HCT116 (cell line): Measurements from ENCODE around the gene LMBR1. TPM values are rescaled to one million over a fixed set of nuclear protein-coding genes. Genes with fewer than 3 reads are reported as not detected.

Source experiments
- ATAC-seq: fragments of 200-7000 bp; cut with Tn5 transposase; 2 replicates; pipeline ENCODE4 v1.9.1; 2020; ENCODE audit warnings: mild to moderate bottlenecking, moderate library complexity
- BruUV-seq: library from RNA; stranded (reverse); fragments of 400-500 nt; replicated peaks from 2 replicates; lab custom pipeline; 2021; lab: Mats Ljungman, UMichigan
- CTCF ChIA-PET: fragments of 300-600 bp; sonication (Branson Sonifier 250); formaldehyde crosslinking; loops from one replicate; lab custom pipeline; 2021; ENCODE audit warnings: antibody characterized with exemption; lab: Charles Lee
- POLR2A ChIA-PET: fragments of 300-600, 350-600 bp; sonication (Branson Sonifier 250); formaldehyde crosslinking; loops from one replicate; lab custom pipeline; 2021; ENCODE audit warnings: antibody characterized with exemption; lab: Charles Lee
- RAD21 ChIA-PET, 2 experiments: fragments of 300-600 bp; sonication (Branson Sonifier 250); formaldehyde crosslinking; loops; one replicate each; lab custom pipeline; 2023; ENCODE audit warnings: low total read pairs in 2 of 2; ENCODE audit not compliant: uncharacterized antibody in 2 of 2, unreplicated experiment in 2 of 2, low non-redundant PET in 1 of 2; lab: Charles Lee
- DNase-seq: peaks from one replicate; pipeline ENCODE4 v3.0.0-alpha.2; 2010; ENCODE audit warnings: low read depth, low spot score
- H2AFZ ChIP-seq: fragments of 200-600 bp; shearing (Covaris generic), sonication (generic); 2 replicates; pipeline ENCODE4 v1.6.1; 2017; ENCODE audit warnings: low read depth, mixed run types, mixed read lengths, antibody characterized with exemption, low read length; ENCODE audit not compliant: poor library complexity, severe bottlenecking
- H3K27ac ChIP-seq: 2 replicates; pipeline ENCODE4 v1.5.1; 2012; ENCODE audit warnings: low read depth, low read length
- H3K27me3 ChIP-seq: fragments of 200-600 bp; sonication (generic); 2 replicates; pipeline ENCODE4 v1.6.1; 2016; ENCODE audit warnings: mixed run types, low read length, mixed read lengths; ENCODE audit not compliant: insufficient read depth
- H3K36me3 ChIP-seq, 2 experiments: fragments of 200-500 bp in 1 of 2; fragments of 200-600 bp in 1 of 2; sonication (Bioruptor generic) in 1 of 2; sonication (generic) in 1 of 2; 2 replicates each; pipeline versions ENCODE4 v1.5.1 to v1.6.1; 2014 to 2016; ENCODE audit warnings: low read length in 2 of 2, inconsistent platforms in 1 of 2, mixed read lengths in 1 of 2, mixed run types in 1 of 2; ENCODE audit not compliant: insufficient read depth in 2 of 2, control insufficient read depth in 1 of 2
- H3K4me1 ChIP-seq, 2 experiments: fragments of 200-600 bp in 1 of 2; sonication (generic) in 1 of 2; 2 replicates each; pipeline versions ENCODE4 v1.5.1 to v1.6.1; 2012 to 2017; ENCODE audit warnings: low read length in 2 of 2, inconsistent platforms in 1 of 2, mild to moderate bottlenecking in 1 of 2, mixed read lengths in 1 of 2, mixed run types in 1 of 2, moderate library complexity in 1 of 2; ENCODE audit not compliant: insufficient read depth in 2 of 2, control insufficient read depth in 1 of 2
- H3K4me2 ChIP-seq: fragments of 200-600 bp; sonication (generic); 2 replicates; pipeline ENCODE4 v1.6.1; 2017; ENCODE audit warnings: mixed run types, low read length, mixed read lengths
- H3K4me3 ChIP-seq, 2 experiments: fragments of 200-600 bp in 1 of 2; sonication (generic) in 1 of 2; replicated peaks in 1 of 2; 2 replicates each; pipeline ENCODE4 v1.5.1; 2011 to 2016; ENCODE audit warnings: low read length in 2 of 2, control low read depth in 1 of 2, low read depth in 1 of 2, mild to moderate bottlenecking in 1 of 2, mixed read lengths in 1 of 2, mixed run types in 1 of 2
- H3K79me2 ChIP-seq: fragments of 200-600 bp; sonication (generic); 2 replicates; pipeline ENCODE4 v1.6.1; 2017; ENCODE audit warnings: mild to moderate bottlenecking, mixed run types, low read length, moderate library complexity, mixed read lengths; ENCODE audit not compliant: insufficient read depth
- H3K9ac ChIP-seq: fragments of 200-600 bp; sonication (generic); 2 replicates; pipeline ENCODE4 v1.6.1; 2016; ENCODE audit warnings: low read length, mixed read lengths
- H3K9me2 ChIP-seq: fragments of 200-600 bp; sonication (generic), shearing (Covaris generic); 2 replicates; pipeline ENCODE4 v1.6.1; 2017; ENCODE audit warnings: mixed run types, mild to moderate bottlenecking, moderate library complexity; ENCODE audit not compliant: insufficient read depth
- H3K9me3 ChIP-seq, 2 experiments: fragments of 200-500 bp in 1 of 2; fragments of 200-600 bp in 1 of 2; sonication (Bioruptor generic) in 1 of 2; sonication (generic) in 1 of 2; 2 replicates each; pipeline ENCODE4 v1.6.1; 2014 to 2017; ENCODE audit warnings: low read length in 2 of 2, mixed read lengths in 2 of 2, inconsistent platforms in 1 of 2, low read depth in 1 of 2, mild to moderate bottlenecking in 1 of 2, mixed run types in 1 of 2, moderate library complexity in 1 of 2; ENCODE audit not compliant: control insufficient read depth in 1 of 2, insufficient read depth in 1 of 2
- H4K20me1 ChIP-seq: fragments of 200-600 bp; sonication (generic), shearing (Covaris generic); 2 replicates; pipeline ENCODE4 v1.6.1; 2017; ENCODE audit warnings: mixed run types, mild to moderate bottlenecking, moderate library complexity; ENCODE audit not compliant: insufficient read depth
- ATF3 ChIP-seq: IDR thresholded peaks from 2 replicates; pipeline ENCODE4 v1.6.1; 2012
- CEBPB ChIP-seq: IDR thresholded peaks from 2 replicates; pipeline ENCODE4 v1.6.1; 2012; ENCODE audit warnings: low read depth
- ELF1 ChIP-seq: IDR thresholded peaks from 2 replicates; pipeline ENCODE4 v1.6.1; 2012; ENCODE audit warnings: low read depth, borderline replicate concordance
- EZH2 ChIP-seq: fragments of 200-600 bp; sonication (generic); IDR thresholded peaks from 2 replicates; pipeline ENCODE4 v1.6.1; 2017; ENCODE audit warnings: antibody characterized with exemption, mixed run types
- EZH2phosphoT487 ChIP-seq: fragments of 200-600 bp; IDR thresholded peaks from 2 replicates; pipeline ENCODE4 v1.6.1; 2018; ENCODE audit warnings: antibody characterized with exemption, borderline replicate concordance
- FOSL1 ChIP-seq: IDR thresholded peaks from 2 replicates; pipeline ENCODE4 v1.6.1; 2012; ENCODE audit warnings: low read depth
- JUND ChIP-seq: IDR thresholded peaks from 2 replicates; pipeline ENCODE4 v1.6.1; 2012
- POLR2AphosphoS5 ChIP-seq: IDR thresholded peaks from 2 replicates; pipeline ENCODE4 v1.6.1; 2011; ENCODE audit warnings: mild to moderate bottlenecking, low read depth, low read length, moderate library complexity
- RAD21 ChIP-seq: IDR thresholded peaks from 2 replicates; pipeline ENCODE4 v1.6.1; 2012; ENCODE audit warnings: low read depth, mild to moderate bottlenecking
- REST ChIP-seq: IDR thresholded peaks from 2 replicates; pipeline ENCODE4 v1.6.1; 2012; ENCODE audit warnings: low read depth
- SIN3A ChIP-seq: IDR thresholded peaks from 2 replicates; pipeline ENCODE4 v1.6.1; 2012; ENCODE audit warnings: low read depth
- SRF ChIP-seq: IDR thresholded peaks from 2 replicates; pipeline ENCODE4 v1.6.1; 2012; ENCODE audit warnings: low read depth
- TCF7L2 ChIP-seq: IDR thresholded peaks from 2 replicates; pipeline ENCODE4 v1.7.0; 2011; ENCODE audit warnings: borderline replicate concordance, inconsistent platforms; ENCODE audit not compliant: insufficient read depth, insufficient read length; ENCODE audit errors: extremely low read depth
- ZBTB33 ChIP-seq: IDR thresholded peaks from 2 replicates; pipeline ENCODE4 v1.6.1; 2011; ENCODE audit warnings: mild to moderate bottlenecking, low read length, moderate library complexity; ENCODE audit not compliant: insufficient replicate concordance; ENCODE audit errors: extremely low read depth
- ZFX ChIP-seq: fragments of 450-650 bp; IDR thresholded peaks from 2 replicates; pipeline ENCODE4 v1.6.1; 2017
- intact Hi-C: fragments of 100-400 bp; cut with micrococcal nuclease; formaldehyde crosslinking; loops from 2 replicates; pipeline ENCODE4 v1.10.0; 2022
- total RNA-seq: library from RNA; stranded (reverse); gene quantifications from one replicate; pipeline ENCODE4 v1.2.1, GENCODE V29; 2021; ENCODE audit not compliant: unreplicated experiment

Gene LMBR1
- total RNA-seq, 1 experiment from 2014 or later: 84.0 TPM

- no peak for TF ChIP-seq SRF
- no peak for TF ChIP-seq TCF7L2
- no peak for TF ChIP-seq ATF3
- no peak for TF ChIP-seq REST
- TF ChIP-seq CEBPB: no peak
- TF ChIP-seq ZBTB33: no peak
- no peak for TF ChIP-seq FOSL1
- no peak for TF ChIP-seq EZH2phosphoT487
- no peak for TF ChIP-seq SIN3A
- TF ChIP-seq RAD21: no peak
- no peak for TF ChIP-seq ELF1
- no peak for TF ChIP-seq POLR2AphosphoS5
- no peak for TF ChIP-seq ZFX
- TF ChIP-seq JUND: no peak
- TF ChIP-seq EZH2: no peak
- TSS peak; percentile 9 for BruUV-seq
- H3K4me3 ChIP-seq: no peak overlapping the region
- H3K27ac ChIP-seq: no peak overlapping the region
- RAD21 ChIA-PET: no interaction called here
- H3K9me3 ChIP-seq: no peaks in the 10 kb centered on the region
- no peaks in the 10 kb centered on the region for H4K20me1 ChIP-seq
- peaks cover 15% of the 10 kb centered on the region; the same call in 1 of the 2 replicates for H3K79me2 ChIP-seq
- no peak for DNase-seq
- CTCF ChIA-PET: interaction anchor here (0.7 to 1.6 kb wide), 3 partner anchors 10 to 54 kb away, joined by 3 to 5 read pairs (median 3); no protein-coding TSS in a partner anchor
- no peak overlapping the region for H3K4me2 ChIP-seq
- no peak for ATAC-seq
- intact Hi-C loops: no loop called here
- H3K4me1 ChIP-seq: no peaks in the 10 kb centered on the region
- no peaks in the 10 kb centered on the region for H3K9me2 ChIP-seq
- H2AFZ ChIP-seq: no peak overlapping the region
- peaks cover 0 to 10% of the 10 kb centered on the region in 2 experiments; a peak in 2 of 4 replicates for H3K36me3 ChIP-seq
- POLR2A ChIA-PET: no interaction called here
- H3K9ac ChIP-seq: no peak overlapping the region
- H3K27me3 ChIP-seq: no peaks in the 10 kb centered on the region
These were observed 74.8 kb downstream of the LMBR1 start for GRCh38 chr7:156818133-156818532.
